Neural progenitor cell (in vitro differentiated cells): ENCODE measurements around the gene SLIT2.

Experiments used
- CTCF ChIP-seq: fragments of 200-600 bp; sonication (generic); IDR thresholded peaks from 2 replicates; pipeline ENCODE4 v1.5.1; 2017; ENCODE audit warnings: antibody characterized with exemption, mild to moderate bottlenecking
- EZH2 ChIP-seq: fragments of 200-600 bp; sonication (generic); IDR thresholded peaks from 2 replicates; pipeline ENCODE4 v1.6.1; 2017; ENCODE audit warnings: antibody characterized with exemption, mild to moderate bottlenecking, moderate library complexity
- EZH2phosphoT487 ChIP-seq: fragments of 200-600 bp; sonication (generic); IDR thresholded peaks from 2 replicates; pipeline ENCODE4 v1.6.1; 2017; ENCODE audit warnings: antibody characterized with exemption

GRCh38 chr4:20287246-20287645 lies 35.5 kb downstream of the SLIT2 start:
- no peak for TF ChIP-seq CTCF
- TF ChIP-seq EZH2: no peak
- no peak for TF ChIP-seq EZH2phosphoT487
